Activated CD4-positive, CD25-positive, alpha-beta regulatory T cell treated with anti-CD3 and anti-CD28 coated beads, Interleukin-2, amount 50 U/mL, for 16 hours (primary cell): ENCODE measurements around the gene ZNF487.

ENCODE experiments used
- DNase-seq: peaks from one replicate; pipeline ENCODE4 v3.0.0-alpha.2; 2020; ENCODE audit warnings: low read depth, low spot score

The ZNF487 gene

DNA sequence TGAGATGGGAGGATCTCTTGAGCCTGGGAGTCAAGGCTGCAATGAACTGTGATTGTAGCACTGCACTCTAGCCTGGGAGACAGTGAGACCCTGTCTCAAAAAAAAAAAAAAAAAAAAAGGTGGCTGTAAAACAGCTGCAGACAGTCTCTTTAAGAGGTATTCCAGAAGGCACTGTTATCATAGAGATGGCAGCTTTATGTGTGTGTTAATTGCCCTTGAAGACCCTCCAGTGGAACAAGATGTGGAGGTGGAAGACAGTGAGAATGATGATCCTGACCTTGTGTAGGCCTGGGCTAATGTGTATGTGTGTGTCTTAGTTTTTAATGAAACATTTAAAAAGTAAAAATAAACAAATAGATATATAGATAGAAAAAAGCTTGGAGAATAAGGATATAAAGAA is 66.0 kb downstream of the ZNF487 start:
- DNase-seq = no peak

DNA sequence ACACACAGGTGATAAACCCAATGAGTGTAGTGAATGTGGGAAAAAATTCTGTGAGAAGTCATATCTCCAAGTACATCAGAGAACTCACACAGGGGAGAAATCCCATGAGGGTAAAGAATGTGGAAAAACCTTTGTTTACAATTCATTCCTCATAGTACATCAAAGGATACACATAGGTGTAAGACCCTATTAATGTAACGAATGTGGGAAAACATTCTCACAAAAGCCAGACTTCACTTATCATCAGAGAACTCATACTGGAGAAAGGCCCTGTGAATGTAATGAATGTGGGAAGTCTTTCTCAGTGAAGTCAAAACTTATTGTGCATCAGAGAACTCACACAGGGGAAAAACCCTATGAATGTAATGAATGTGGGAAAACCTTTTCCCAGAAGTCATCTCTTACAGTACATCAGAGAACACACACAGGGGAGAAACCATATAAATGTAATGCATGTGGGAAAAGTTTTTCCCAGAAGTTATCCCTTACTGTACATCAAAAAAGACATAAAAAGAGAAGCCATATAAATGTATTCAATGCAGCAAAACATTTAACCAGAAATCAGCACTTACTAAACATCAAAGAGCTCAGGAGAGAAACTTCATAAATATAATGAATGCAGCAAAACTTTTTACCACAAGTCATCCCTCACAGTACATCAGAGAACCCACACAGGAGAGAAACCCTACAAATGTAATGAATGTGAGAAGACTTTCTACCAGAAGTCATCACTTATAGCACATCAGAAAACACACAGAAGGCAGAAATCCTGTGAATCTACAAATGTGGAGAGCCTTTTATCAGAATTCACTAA is 87.7 kb downstream of the ZNF487 start:
- no peak for DNase-seq
